Measurements from ENCODE around the gene STX16.

DNA sequence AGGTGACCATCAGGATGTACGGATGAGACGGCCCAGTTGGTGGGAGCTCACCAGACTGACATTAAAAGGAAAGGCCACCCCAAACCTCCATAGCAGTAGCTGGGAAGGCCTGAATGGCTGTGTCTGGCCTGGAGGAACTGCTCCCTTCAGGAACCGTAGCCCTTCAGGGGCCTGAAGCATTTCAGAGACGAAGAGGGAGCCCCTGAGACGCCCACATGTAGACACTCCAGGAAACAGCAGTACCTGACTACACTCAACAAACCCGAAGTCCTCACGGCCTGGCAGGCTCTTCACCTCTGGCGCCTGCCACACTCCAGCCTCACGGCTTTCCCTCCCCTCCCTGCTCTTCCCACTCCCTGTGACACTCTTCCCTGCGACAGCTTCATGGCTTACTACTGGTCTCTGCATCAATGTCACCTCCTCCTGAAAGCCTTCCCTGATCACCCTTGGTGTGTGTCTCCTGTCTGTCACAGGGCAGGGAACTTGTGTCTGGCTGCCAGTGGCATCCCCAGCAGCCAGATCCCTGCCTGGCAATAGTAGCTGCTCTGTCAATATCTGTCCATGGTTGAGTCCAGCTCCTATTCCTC is 14.6 kb upstream of the STX16 start:
- TF ChIP-seq, protein P1, sequence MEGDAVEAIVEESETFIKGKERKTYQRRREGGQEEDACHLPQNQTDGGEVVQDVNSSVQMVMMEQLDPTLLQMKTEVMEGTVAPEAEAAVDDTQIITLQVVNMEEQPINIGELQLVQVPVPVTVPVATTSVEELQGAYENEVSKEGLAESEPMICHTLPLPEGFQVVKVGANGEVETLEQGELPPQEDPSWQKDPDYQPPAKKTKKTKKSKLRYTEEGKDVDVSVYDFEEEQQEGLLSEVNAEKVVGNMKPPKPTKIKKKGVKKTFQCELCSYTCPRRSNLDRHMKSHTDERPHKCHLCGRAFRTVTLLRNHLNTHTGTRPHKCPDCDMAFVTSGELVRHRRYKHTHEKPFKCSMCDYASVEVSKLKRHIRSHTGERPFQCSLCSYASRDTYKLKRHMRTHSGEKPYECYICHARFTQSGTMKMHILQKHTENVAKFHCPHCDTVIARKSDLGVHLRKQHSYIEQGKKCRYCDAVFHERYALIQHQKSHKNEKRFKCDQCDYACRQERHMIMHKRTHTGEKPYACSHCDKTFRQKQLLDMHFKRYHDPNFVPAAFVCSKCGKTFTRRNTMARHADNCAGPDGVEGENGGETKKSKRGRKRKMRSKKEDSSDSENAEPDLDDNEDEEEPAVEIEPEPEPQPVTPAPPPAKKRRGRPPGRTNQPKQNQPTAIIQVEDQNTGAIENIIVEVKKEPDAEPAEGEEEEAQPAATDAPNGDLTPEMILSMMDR (IDR thresholded peaks at IDR 0.05 in 4 of 5, conservative IDR thresholded peaks at IDR 0.05 in 1 of 5) = no peak
- no peak for TF ChIP-seq POLR2A (IDR thresholded peaks at IDR 0.05)
